ENCODE results near the gene G6PD. TPM values are rescaled to one million over a fixed set of nuclear protein-coding genes. Genes with fewer than 3 reads are reported as not detected.

G6PD gene
- total RNA-seq, 1 experiment from 2014 or later: 68.7 TPM

DNA sequence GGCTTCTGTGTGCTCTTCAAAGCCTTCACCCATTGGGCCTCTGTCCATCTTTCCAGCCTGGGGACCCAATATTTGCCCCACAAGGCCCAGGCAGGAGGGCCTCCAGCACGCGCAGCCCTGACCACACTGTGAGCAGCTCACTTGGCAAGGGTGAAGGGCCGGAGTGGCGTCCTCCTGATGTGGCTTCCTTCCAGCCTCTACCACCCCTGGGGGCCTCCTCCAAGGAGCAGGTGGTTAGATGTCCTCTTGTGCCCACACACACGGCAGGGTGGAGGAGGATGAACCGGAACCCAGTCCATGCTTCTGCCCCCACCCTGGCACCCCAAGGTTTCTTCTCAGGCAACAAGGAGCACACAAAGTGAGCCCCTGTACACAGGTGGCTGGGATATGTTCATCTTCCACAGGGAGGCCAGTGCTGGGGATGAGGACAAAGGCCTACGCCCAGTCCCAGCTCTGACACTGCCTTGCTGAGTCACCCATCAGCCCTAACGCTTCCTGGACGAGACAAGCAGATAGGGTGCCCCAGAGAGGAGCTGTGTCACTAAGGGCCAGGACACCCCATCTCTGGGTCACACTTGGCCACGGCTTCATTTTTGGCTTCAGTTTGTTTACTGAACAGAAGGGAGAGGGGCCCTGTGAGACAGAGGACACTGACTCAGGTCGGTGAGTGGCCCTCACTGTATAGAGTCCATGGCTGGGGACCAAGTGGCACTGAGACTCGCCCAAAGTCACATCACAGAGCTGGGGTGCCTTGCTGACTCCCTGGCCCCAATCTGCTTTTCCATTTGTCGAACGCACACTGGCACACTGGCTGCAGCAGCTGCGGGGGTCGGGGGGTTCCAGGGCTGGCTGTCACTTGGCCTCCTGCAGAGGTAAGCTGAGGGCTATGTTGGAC, 62.1 kb downstream of the G6PD start:
- H4K20me1 ChIP-seq (ENCODE audit: control insufficient read depth, insufficient read depth, insufficient read length): no peaks in the 10 kb centered on the region
- H2BK15ac ChIP-seq (ENCODE audit: low read depth, low read length): no peak overlapping the region
- H3K27ac ChIP-seq (ENCODE audit: insufficient read length, low read depth, low read length): no peak overlapping the region
- peaks cover 3 to 28% (median 22%) of the 10 kb centered on the region in 3 experiments for H3K36me3 Mint-ChIP-seq (ENCODE audit: insufficient read depth in 1 of 3, low read depth in 3 of 3)
- H3K4me3 Mint-ChIP-seq: no peak overlapping the region
- H3K14ac ChIP-seq (ENCODE audit: insufficient read depth, low read length): no peak overlapping the region
- H3K23me2 ChIP-seq (ENCODE audit: insufficient read length, low read depth, low read length, poor library complexity, severe bottlenecking): peaks cover under 1% of the 10 kb centered on the region
- H2AK5ac ChIP-seq (ENCODE audit: insufficient read length, low read length): no peak overlapping the region
- H3K18ac ChIP-seq (ENCODE audit: insufficient read length, low read depth, low read length): no peak overlapping the region
- H3K79me2 ChIP-seq (ENCODE audit: insufficient read depth, low read length): no peaks in the 10 kb centered on the region
- H3K23ac ChIP-seq (ENCODE audit: insufficient read length, low read depth, low read length): no peak overlapping the region
- H4K91ac ChIP-seq (ENCODE audit: insufficient read length, low read depth, low read length): no peak overlapping the region
- no peak overlapping the region for H2AFZ ChIP-seq (ENCODE audit: low read length)
- no peak overlapping the region for H4K5ac ChIP-seq (ENCODE audit: insufficient read length, low read depth, low read length)
- no peak overlapping the region for H2BK20ac ChIP-seq (ENCODE audit: low read depth, low read length, poor library complexity, severe bottlenecking)
- H3K4ac ChIP-seq (ENCODE audit: low read depth, low read length): no peak overlapping the region
- no peaks in the 10 kb centered on the region for H3K79me1 ChIP-seq (ENCODE audit: insufficient read depth, low read depth, low read length, poor library complexity, severe bottlenecking)
- H3K9me3 ChIP-seq (ENCODE audit: control insufficient read depth, low read depth, low read length): peaks cover 49% of the 10 kb centered on the region
- H2BK5ac ChIP-seq (ENCODE audit: insufficient read length, low read length): no peak overlapping the region
- no peak overlapping the region for H3T11ph ChIP-seq (ENCODE audit: low read length)
- TF ChIP-seq, protein P1, sequence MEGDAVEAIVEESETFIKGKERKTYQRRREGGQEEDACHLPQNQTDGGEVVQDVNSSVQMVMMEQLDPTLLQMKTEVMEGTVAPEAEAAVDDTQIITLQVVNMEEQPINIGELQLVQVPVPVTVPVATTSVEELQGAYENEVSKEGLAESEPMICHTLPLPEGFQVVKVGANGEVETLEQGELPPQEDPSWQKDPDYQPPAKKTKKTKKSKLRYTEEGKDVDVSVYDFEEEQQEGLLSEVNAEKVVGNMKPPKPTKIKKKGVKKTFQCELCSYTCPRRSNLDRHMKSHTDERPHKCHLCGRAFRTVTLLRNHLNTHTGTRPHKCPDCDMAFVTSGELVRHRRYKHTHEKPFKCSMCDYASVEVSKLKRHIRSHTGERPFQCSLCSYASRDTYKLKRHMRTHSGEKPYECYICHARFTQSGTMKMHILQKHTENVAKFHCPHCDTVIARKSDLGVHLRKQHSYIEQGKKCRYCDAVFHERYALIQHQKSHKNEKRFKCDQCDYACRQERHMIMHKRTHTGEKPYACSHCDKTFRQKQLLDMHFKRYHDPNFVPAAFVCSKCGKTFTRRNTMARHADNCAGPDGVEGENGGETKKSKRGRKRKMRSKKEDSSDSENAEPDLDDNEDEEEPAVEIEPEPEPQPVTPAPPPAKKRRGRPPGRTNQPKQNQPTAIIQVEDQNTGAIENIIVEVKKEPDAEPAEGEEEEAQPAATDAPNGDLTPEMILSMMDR (conservative IDR thresholded peaks at IDR 0.05): no peak
- peaks cover 71 to 81% of the 10 kb centered on the region in 2 experiments for H3K9me3 Mint-ChIP-seq
- no CpG with 5 or more reads among the region's 16 CpGs for WGBS (ENCODE audit: extremely low coverage, insufficient read length, low lambda C conversion rate)
- H3K4me1 Mint-ChIP-seq: peaks cover 3 to 12% of the 10 kb centered on the region in 2 experiments; a peak in 3 of 4 replicates
- no peaks in the 10 kb centered on the region; the same call in 1 of the 2 replicates for H3K4me1 ChIP-seq (ENCODE audit: insufficient read depth, low read length)
- no peak overlapping the region for H3K9ac ChIP-seq (ENCODE audit: extremely low read depth, insufficient read length, low read length)
- H2BK12ac ChIP-seq (ENCODE audit: insufficient read length, low read depth, low read length): no peak overlapping the region
- no peak for DNase-seq
- no peak overlapping the region for H2BK120ac ChIP-seq (ENCODE audit: low read depth, low read length, poor library complexity, severe bottlenecking)
- no peak overlapping the region for H3K4me2 ChIP-seq (ENCODE audit: insufficient read depth, insufficient read length, low read length)
- H4K8ac ChIP-seq (replicated peaks; ENCODE audit: insufficient read length, low read depth, low read length): no peak overlapping the region
- no peak overlapping the region for H3K56ac ChIP-seq (ENCODE audit: insufficient read length, low read depth, low read length)
- no peaks in the 10 kb centered on the region for H3K27me3 ChIP-seq (ENCODE audit: insufficient read depth, low read length)
- H3K27ac Mint-ChIP-seq: no peak overlapping the region
- H3K27me3 Mint-ChIP-seq (ENCODE audit: low read depth): peaks cover 8% of the 10 kb centered on the region

Data from H9 (cell line).